DND-41 (cell line): Measurements from ENCODE around the gene TMPRSS11E.

Experiments used
- ATAC-seq: fragments of 200-7000 bp; cut with Tn5 transposase; 3 replicates; pipeline ENCODE4 v1.9.1; 2021; ENCODE audit warnings: low read depth; ENCODE audit not compliant: insufficient read depth
- DNase-seq: peaks from one replicate; pipeline ENCODE4 v3.0.0-alpha.2; 2020
- H2AFZ ChIP-seq: 2 replicates; pipeline ENCODE4 v1.6.0; 2012; ENCODE audit warnings: low read depth, low read length
- H3K27ac ChIP-seq: 2 replicates; pipeline ENCODE4 v1.5.1; 2012; ENCODE audit warnings: low read length, inconsistent platforms
- H3K27me3 ChIP-seq: fragments of 200-600 bp; sonication (generic); 2 replicates; pipeline ENCODE4 v1.6.0; 2012; ENCODE audit warnings: low read length, mild to moderate bottlenecking, inconsistent platforms; ENCODE audit not compliant: insufficient read depth, poor library complexity
- H3K36me3 ChIP-seq: 2 replicates; pipeline ENCODE4 v1.5.1; 2012; ENCODE audit warnings: low read length, inconsistent platforms; ENCODE audit not compliant: insufficient read depth
- H3K4me1 ChIP-seq: 2 replicates; pipeline ENCODE4 v1.5.1; 2012; ENCODE audit warnings: mild to moderate bottlenecking, low read length; ENCODE audit not compliant: insufficient read depth
- H3K4me2 ChIP-seq: 2 replicates; pipeline ENCODE4 v1.6.0; 2012; ENCODE audit warnings: mild to moderate bottlenecking, moderate library complexity, low read length, inconsistent platforms; ENCODE audit not compliant: insufficient read depth
- H3K4me3 ChIP-seq, 2 experiments: fragments of 200-600 bp in 1 of 2; shearing (Covaris generic) in 1 of 2; 2 replicates each; pipeline ENCODE4 v1.5.1; 2012 to 2016; ENCODE audit warnings: inconsistent platforms in 2 of 2, low read length in 2 of 2, mild to moderate bottlenecking in 2 of 2, low read depth in 1 of 2, moderate library complexity in 1 of 2
- H3K79me2 ChIP-seq: 2 replicates; pipeline ENCODE4 v1.6.0; 2012; ENCODE audit warnings: low read length, inconsistent platforms; ENCODE audit not compliant: insufficient read depth
- H3K9ac ChIP-seq: 2 replicates; pipeline ENCODE4 v1.6.0; 2012; ENCODE audit warnings: low read depth, mild to moderate bottlenecking, inconsistent platforms, low read length, moderate library complexity
- H3K9me3 ChIP-seq: 2 replicates; pipeline ENCODE4 v1.5.1; 2012; ENCODE audit warnings: low read length, moderate library complexity, mild to moderate bottlenecking, inconsistent platforms; ENCODE audit not compliant: insufficient read depth, severe bottlenecking
- H4K20me1 ChIP-seq: 2 replicates; pipeline ENCODE4 v1.6.0; 2012; ENCODE audit warnings: low read length; ENCODE audit not compliant: insufficient read depth
- CTCF ChIP-seq: IDR thresholded peaks from 2 replicates; pipeline ENCODE4 v1.5.1; 2012; ENCODE audit warnings: borderline replicate concordance, low read length, moderate library complexity, mild to moderate bottlenecking; ENCODE audit not compliant: poor library complexity, severe bottlenecking; ENCODE audit errors: extremely low read depth
- EZH2 ChIP-seq: IDR thresholded peaks from 3 replicates; pipeline ENCODE4 v1.6.1; 2012; ENCODE audit warnings: borderline replicate concordance, low read depth, mild to moderate bottlenecking, moderate library complexity, low read length, inconsistent platforms; ENCODE audit not compliant: severe bottlenecking

The TMPRSS11E gene

DNA sequence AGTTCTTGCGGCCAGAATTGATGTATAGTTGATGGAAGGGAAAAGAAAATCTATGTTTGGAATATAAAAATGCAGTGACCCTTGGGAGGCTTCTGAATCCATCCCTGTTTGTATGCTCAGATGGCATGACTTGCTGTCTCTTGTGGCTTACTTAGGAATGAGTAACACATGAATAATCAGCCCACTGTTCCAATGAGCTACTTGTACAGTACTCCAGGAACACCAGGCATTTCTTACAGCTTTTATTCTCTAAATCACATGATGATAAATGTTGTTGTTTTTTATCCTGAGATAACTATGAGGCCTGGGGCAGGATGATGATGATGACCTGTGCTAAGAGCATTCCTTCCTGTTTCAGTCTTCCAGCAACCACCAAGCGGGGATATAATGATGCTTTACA lies 18.9 kb downstream of the TMPRSS11E start:
- ATAC-seq = no peak
- no peak overlapping the region for H3K4me2 ChIP-seq

DNA sequence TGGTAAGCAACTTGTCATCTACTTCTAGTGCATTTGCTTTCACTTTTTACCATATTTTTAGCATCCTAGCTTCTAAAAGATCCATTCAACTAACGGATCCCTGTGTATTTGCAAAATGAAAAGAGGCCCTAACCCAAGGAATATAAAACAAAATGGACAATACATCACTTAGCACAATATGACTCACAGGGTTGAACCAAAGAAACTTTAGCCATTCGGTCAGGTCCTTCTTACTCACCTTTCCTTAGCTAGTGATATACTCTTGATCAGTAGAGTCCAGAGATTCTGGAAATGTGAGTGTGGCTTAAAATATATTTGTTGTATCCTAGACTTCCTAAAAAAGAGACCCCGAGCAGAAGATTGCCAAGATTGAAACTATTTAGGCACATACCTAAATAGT lies 19.5 kb downstream of the TMPRSS11E start:
- no peaks in the 10 kb centered on the region for H3K36me3 ChIP-seq

More for the DNA sequence above, 18.9 kb downstream of the TMPRSS11E start:
- Histone ChIP-seq H2AFZ (no peak overlapping the region), H3K4me1 (no peaks in the 10 kb centered on the region), H3K9me3 (no peaks in the 10 kb centered on the region), H3K9ac (no peak overlapping the region), H3K79me2 (no peaks in the 10 kb centered on the region), H3K36me3 (no peaks in the 10 kb centered on the region), H4K20me1 (no peaks in the 10 kb centered on the region), H3K27me3 (no peaks in the 10 kb centered on the region), H3K27ac (no peak overlapping the region), H3K4me3 (no peak overlapping the region)
- no peak for DNase-seq
- TF ChIP-seq EZH2 = no peak
- TF ChIP-seq CTCF = no peak

DNA sequence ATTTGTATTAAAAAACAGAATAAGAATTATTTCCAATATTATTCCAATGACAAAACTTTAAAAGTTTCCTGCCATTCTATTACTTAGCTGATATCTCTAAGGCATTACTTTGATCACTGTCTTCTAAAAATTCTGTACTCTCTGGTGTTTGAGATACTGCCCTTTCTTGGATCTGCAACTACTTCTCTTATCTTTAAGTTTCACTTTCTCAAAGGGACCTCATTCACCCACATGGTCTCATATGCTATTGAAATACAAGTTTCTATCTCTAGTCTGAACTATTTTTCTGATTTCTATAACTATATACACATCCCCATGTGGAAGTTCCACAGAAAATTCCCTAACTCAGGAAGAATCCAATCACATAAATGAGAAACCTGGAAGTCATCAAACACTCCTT lies 22.2 kb downstream of the TMPRSS11E start:
- Histone ChIP-seq H3K36me3 (no peaks in the 10 kb centered on the region), H4K20me1 (no peaks in the 10 kb centered on the region), H3K4me2 (no peak overlapping the region), H3K9ac (no peak overlapping the region), H3K4me1 (no peaks in the 10 kb centered on the region), H3K9me3 (no peaks in the 10 kb centered on the region), H3K27me3 (no peaks in the 10 kb centered on the region), H3K4me3 (no peak overlapping the region), H3K27ac (no peak overlapping the region), H2AFZ (no peak overlapping the region), H3K79me2 (no peaks in the 10 kb centered on the region)
- TF ChIP-seq CTCF (no peak), EZH2 (no peak)
- ATAC-seq = no peak
- DNase-seq = no peak

More for the DNA sequence above, 19.5 kb downstream of the TMPRSS11E start:
- Histone ChIP-seq H3K4me1 (no peaks in the 10 kb centered on the region), H3K4me3 (no peak overlapping the region), H3K79me2 (no peaks in the 10 kb centered on the region), H3K9me3 (no peaks in the 10 kb centered on the region), H3K4me2 (no peak overlapping the region), H3K27me3 (no peaks in the 10 kb centered on the region), H3K27ac (no peak overlapping the region), H4K20me1 (no peaks in the 10 kb centered on the region), H2AFZ (no peak overlapping the region), H3K9ac (no peak overlapping the region)
- DNase-seq (no peak), ATAC-seq (no peak)
- TF ChIP-seq EZH2 = no peak
- no peak for TF ChIP-seq CTCF

- Histone ChIP-seq H3K4me1 (no peaks in the 10 kb centered on the region), H2AFZ (no peak overlapping the region), H3K79me2 (no peaks in the 10 kb centered on the region), H3K9ac (no peak overlapping the region), H3K36me3 (no peaks in the 10 kb centered on the region), H4K20me1 (no peaks in the 10 kb centered on the region), H3K9me3 (no peaks in the 10 kb centered on the region), H3K27ac (no peak overlapping the region), H3K27me3 (no peaks in the 10 kb centered on the region), H3K4me3 (no peak overlapping the region), H3K4me2 (no peak overlapping the region)
- DNase-seq (no peak), ATAC-seq (no peak)
- TF ChIP-seq CTCF (no peak), EZH2 (no peak)
Observed at GRCh38 chr4:68476191-68476590, 28.9 kb downstream of the TMPRSS11E start.
